H1 (cell line): ENCODE measurements around the gene NEUROD4. TPM values are rescaled to one million over a fixed set of nuclear protein-coding genes. Genes with fewer than 3 reads are reported as not detected.

Source experiments
- CTCF ChIA-PET: fragments of 300-600 bp; sonication (Branson Sonifier 250); formaldehyde crosslinking; loops from one replicate; lab custom pipeline; 2021; ENCODE audit not compliant: partially characterized antibody; lab: Charles Lee
- POLR2A ChIA-PET: fragments of 300-600 bp; sonication (Branson Sonifier 250); formaldehyde crosslinking; loops from one replicate; lab custom pipeline; 2021; ENCODE audit warnings: inconsistent platforms; ENCODE audit not compliant: partially characterized antibody; lab: Charles Lee
- DNase-seq, 2 experiments: peaks; one replicate each; pipeline versions ENCODE4 v3.0.0 to v3.0.0-alpha.2; 2010 to 2022; ENCODE audit warnings: low spot score in 2 of 2, low read depth in 1 of 2, mixed read lengths in 1 of 2
- FAIRE-seq: peaks from 2 replicates; lab custom pipeline; 2011; peaks lifted over from hg19 to GRCh38; lab: Jason Lieb, UNC
- H2AFZ ChIP-seq: 2 replicates; pipeline ENCODE4 v1.8.1; 2012; ENCODE audit warnings: low read length, inconsistent platforms
- H2AK5ac ChIP-seq: 2 replicates; pipeline ENCODE4 v1.6.1; 2013; ENCODE audit warnings: low read depth, low read length
- H2BK120ac ChIP-seq: replicated peaks from 2 replicates; pipeline ENCODE3; 2013; ENCODE audit warnings: low read depth, low read length, inconsistent platforms
- H2BK12ac ChIP-seq: 2 replicates; pipeline ENCODE4 v1.6.1; 2013; ENCODE audit warnings: low read depth, low read length
- H2BK15ac ChIP-seq: 2 replicates; pipeline ENCODE4 v1.6.1; 2013; ENCODE audit warnings: low read length
- H2BK20ac ChIP-seq: 2 replicates; pipeline ENCODE4 v1.6.1; 2013; ENCODE audit warnings: low read length
- H2BK5ac ChIP-seq: 2 replicates; pipeline ENCODE4 v1.6.1; 2013; ENCODE audit warnings: low read depth, low read length
- H3K14ac ChIP-seq: 2 replicates; pipeline ENCODE4 v1.6.1; 2013; ENCODE audit warnings: inconsistent platforms; ENCODE audit not compliant: insufficient read length
- H3K18ac ChIP-seq: 2 replicates; pipeline ENCODE4 v1.6.1; 2013; ENCODE audit warnings: low read length; ENCODE audit errors: extremely low read depth
- H3K23ac ChIP-seq: 2 replicates; pipeline ENCODE4 v1.6.1; 2013; ENCODE audit warnings: inconsistent platforms; ENCODE audit not compliant: insufficient read length
- H3K23me2 ChIP-seq: 2 replicates; pipeline ENCODE4 v1.6.1; 2013; ENCODE audit warnings: low read depth, low read length
- H3K27ac ChIP-seq: 2 replicates; pipeline ENCODE4 v1.6.1; 2011; ENCODE audit warnings: low read depth, low read length, inconsistent platforms
- H3K27me3 ChIP-seq, 4 experiments: replicated peaks in 1 of 4; 1 replicate in 1 of 4; 2 replicates in 3 of 4; pipeline versions ENCODE4 v1.6.1 to v1.8.1; 2011 to 2013; ENCODE audit warnings: low read length in 3 of 4, mild to moderate bottlenecking in 3 of 4, inconsistent platforms in 2 of 4, mixed read lengths in 2 of 4, moderate library complexity in 1 of 4; ENCODE audit not compliant: control insufficient read depth in 3 of 4, insufficient read depth in 3 of 4; ENCODE audit errors: extremely low read depth in 1 of 4
- H3K36me3 ChIP-seq, 4 experiments: 2 replicates each; pipeline versions ENCODE4 v1.6.1 to v1.8.1; 2011 to 2013; ENCODE audit warnings: mild to moderate bottlenecking in 4 of 4, low read length in 3 of 4, moderate library complexity in 2 of 4, control low read depth in 1 of 4, inconsistent platforms in 1 of 4; ENCODE audit not compliant: insufficient read depth in 4 of 4, control insufficient read depth in 2 of 4
- H3K4ac ChIP-seq: replicated peaks from 2 replicates; pipeline ENCODE3; 2013; ENCODE audit warnings: low read length, low read depth, mixed read lengths, inconsistent platforms; ENCODE audit not compliant: insufficient read length
- H3K4me1 ChIP-seq, 4 experiments: replicated peaks in 1 of 4; 1 replicate in 1 of 4; 2 replicates in 3 of 4; pipeline versions ENCODE4 v1.6.1 to v1.8.1; 2011 to 2013; ENCODE audit warnings: low read length in 3 of 4, inconsistent platforms in 2 of 4, mixed read lengths in 1 of 4; ENCODE audit not compliant: insufficient read depth in 4 of 4, control insufficient read depth in 3 of 4
- H3K4me2 ChIP-seq, 2 experiments: 2 replicates each; pipeline versions ENCODE4 v1.6.1 to v1.8.1; 2011 to 2013; ENCODE audit warnings: low read depth in 2 of 2, low read length in 2 of 2, control low read depth in 1 of 2, inconsistent platforms in 1 of 2, mild to moderate bottlenecking in 1 of 2; ENCODE audit not compliant: insufficient read depth in 1 of 2
- H3K4me3 ChIP-seq, 4 experiments: fragments of 200-600, 300-600 bp in 1 of 4; sonication (generic), shearing (Covaris generic), sonication (Bioruptor Twin) in 1 of 4; 2 replicates each; pipeline versions ENCODE4 v1.5.1 to v1.8.1; 2011 to 2016; ENCODE audit warnings: low read length in 4 of 4, low read depth in 3 of 4, control low read depth in 2 of 4, inconsistent platforms in 2 of 4, mild to moderate bottlenecking in 2 of 4, mixed read lengths in 1 of 4, moderate library complexity in 1 of 4; ENCODE audit not compliant: insufficient read depth in 2 of 4; ENCODE audit errors: extremely low read depth in 1 of 4
- H3K56ac ChIP-seq: replicated peaks from 2 replicates; pipeline ENCODE3; 2013; ENCODE audit warnings: low read depth, mild to moderate bottlenecking, mixed read lengths, low read length, inconsistent platforms; ENCODE audit not compliant: insufficient read length
- H3K79me1 ChIP-seq: 2 replicates; pipeline ENCODE4 v1.6.1; 2013; ENCODE audit warnings: low read depth, low read length, control low read depth
- H3K79me2 ChIP-seq, 2 experiments: 2 replicates each; pipeline versions ENCODE4 v1.6.1 to v1.8.1; 2012 to 2013; ENCODE audit warnings: low read length in 2 of 2, mild to moderate bottlenecking in 2 of 2, inconsistent platforms in 1 of 2; ENCODE audit not compliant: insufficient read depth in 2 of 2, control insufficient read depth in 1 of 2
- H3K9ac ChIP-seq, 4 experiments: replicated peaks in 1 of 4; 1 replicate in 1 of 4; 2 replicates in 3 of 4; pipeline versions ENCODE4 v1.6.1 to v1.8.1; 2011 to 2013; ENCODE audit warnings: low read depth in 3 of 4, low read length in 3 of 4, control low read depth in 2 of 4, mild to moderate bottlenecking in 2 of 4, moderate library complexity in 2 of 4, inconsistent platforms in 1 of 4; ENCODE audit errors: extremely low read depth in 1 of 4
- H3K9me3 ChIP-seq, 2 experiments: 2 replicates each; pipeline versions ENCODE4 v1.6.1 to v1.8.1; 2012 to 2013; ENCODE audit warnings: mild to moderate bottlenecking in 2 of 2, moderate library complexity in 2 of 2, control low read depth in 1 of 2, inconsistent platforms in 1 of 2, low read depth in 1 of 2, low read length in 1 of 2, mixed read lengths in 1 of 2; ENCODE audit not compliant: insufficient read depth in 2 of 2
- H4K20me1 ChIP-seq, 2 experiments: replicated peaks in 1 of 2; 2 replicates each; pipeline versions ENCODE3 to v1.8.1; 2011 to 2013; ENCODE audit warnings: inconsistent platforms in 2 of 2, low read length in 2 of 2, mild to moderate bottlenecking in 1 of 2; ENCODE audit not compliant: insufficient read depth in 2 of 2, control insufficient read depth in 1 of 2
- H4K5ac ChIP-seq: 2 replicates; pipeline ENCODE4 v1.6.1; 2013; ENCODE audit warnings: low read length, low read depth, mixed read lengths, inconsistent platforms; ENCODE audit not compliant: insufficient read length
- H4K8ac ChIP-seq: 2 replicates; pipeline ENCODE4 v1.8.0; 2013; ENCODE audit warnings: mild to moderate bottlenecking, moderate library complexity, low read length, inconsistent platforms; ENCODE audit not compliant: insufficient read depth; ENCODE audit errors: extremely low read depth
- H4K91ac ChIP-seq: replicated peaks from 2 replicates; pipeline ENCODE3; 2013; ENCODE audit warnings: low read length, mixed read lengths, inconsistent platforms; ENCODE audit not compliant: insufficient read length
- ASH2L ChIP-seq: fragments of 200-600, 300-600 bp; sonication (generic); IDR thresholded peaks from one replicate; pipeline ENCODE4 v1.7.1; 2017; ENCODE audit warnings: low read length
- BRCA1 ChIP-seq: IDR thresholded peaks from 2 replicates; pipeline ENCODE4 v1.6.1; 2012; ENCODE audit warnings: low read depth, low read length, improper control_type of control experiment
- CBX5 ChIP-seq: fragments of 300-800, 300-1000 bp; sonication (generic); IDR thresholded peaks from 2 replicates; pipeline ENCODE4 v1.7.1; 2016; ENCODE audit warnings: antibody characterized with exemption, low read length, low read depth
- CTBP2 ChIP-seq: IDR thresholded peaks from 2 replicates; pipeline ENCODE4 v1.7.0; 2011; ENCODE audit warnings: borderline replicate concordance, mild to moderate bottlenecking, moderate library complexity, mixed read lengths, low read length; ENCODE audit not compliant: insufficient read depth, insufficient read length
- E2F6 ChIP-seq: IDR thresholded peaks from 2 replicates; pipeline ENCODE4 v1.6.1; 2012; ENCODE audit warnings: inconsistent platforms
- EP300 ChIP-seq, 2 experiments: IDR thresholded peaks; 1 replicate in 1 of 2; 2 replicates in 1 of 2; pipeline ENCODE4 v1.6.1; 2011 to 2012; ENCODE audit warnings: low read depth in 2 of 2, low read length in 2 of 2, mild to moderate bottlenecking in 2 of 2, borderline replicate concordance in 1 of 2, inconsistent platforms in 1 of 2, moderate library complexity in 1 of 2
- HDAC2 ChIP-seq, 2 experiments: fragments of 300-600 bp in 1 of 2; sonication (generic) in 1 of 2; IDR thresholded peaks; 2 replicates each; pipeline ENCODE4 v1.6.1; 2011 to 2012; ENCODE audit warnings: low read depth in 2 of 2, low read length in 2 of 2, mild to moderate bottlenecking in 2 of 2, moderate library complexity in 2 of 2, borderline replicate concordance in 1 of 2, inconsistent platforms in 1 of 2
- MAFK ChIP-seq: IDR thresholded peaks from 2 replicates; pipeline ENCODE4 v1.6.1; 2012; ENCODE audit warnings: low read depth, mild to moderate bottlenecking, improper control_type of control experiment, low read length
- RFX5 ChIP-seq: IDR thresholded peaks from 2 replicates; pipeline ENCODE4 v1.6.1; 2011; ENCODE audit warnings: low read depth, low read length, improper control_type of control experiment, borderline replicate concordance
- SIN3A ChIP-seq, 2 experiments: IDR thresholded peaks in 1 of 2; conservative IDR thresholded peaks in 1 of 2; 2 replicates each; pipeline ENCODE4 v1.6.1; 2011 to 2012; ENCODE audit warnings: low read length in 2 of 2, improper control_type of control experiment in 1 of 2, low read depth in 1 of 2, mild to moderate bottlenecking in 1 of 2
- SIRT6 ChIP-seq: IDR thresholded peaks from one replicate; pipeline ENCODE4 v1.7.1; 2012; ENCODE audit warnings: low read length, inconsistent platforms
- SP2 ChIP-seq: IDR thresholded peaks from 2 replicates; pipeline ENCODE4 v1.6.1; 2012; ENCODE audit warnings: mild to moderate bottlenecking, low read length, inconsistent platforms
- TCF12 ChIP-seq: IDR thresholded peaks from 2 replicates; pipeline ENCODE4 v1.6.1; 2011; ENCODE audit warnings: low read depth, mild to moderate bottlenecking, low read length
- WGBS, 2 experiments: shearing (Covaris generic) in 1 of 2; methylation state at CpG; one replicate each; pipeline versions ENCODE4 v1.1.6 to v1.1.7; 2013 to 2015; ENCODE audit warnings: low lambda C conversion rate in 2 of 2, mixed read lengths in 2 of 2, inconsistent platforms in 1 of 2, low coverage in 1 of 2, missing lambda C conversion rate in 1 of 2; ENCODE audit not compliant: insufficient replicate concordance in 2 of 2, insufficient coverage in 1 of 2, insufficient read length in 1 of 2; ENCODE audit errors: extremely low coverage in 1 of 2, missing lambda C conversion rate in 1 of 2; 5-methylcytosine and 5-hydroxymethylcytosine counted together
- polyA plus RNA-seq, 7 experiments: library from polyadenylated mRNA; depleted of rRNA in 3 of 7; stranded (reverse) in 5 of 7; unstranded in 2 of 7; fragments of >200 nt in 5 of 7; fragments of 200-250 nt in 2 of 7; gene quantifications; 1 replicate in 5 of 7; 2 replicates in 1 of 7; 4 replicates in 1 of 7; pipeline versions ENCODE4 v1.2.1 to v1.2.3, GENCODE V29; 2011 to 2013; ENCODE audit warnings: missing spikeins in 2 of 7, mixed read lengths in 2 of 7
- total RNA-seq: library from RNA; stranded (reverse); fragmentation: NEBNext Ultra II Directional; extraction: Animal tissue kit (Norgen Biotek cat#: 25700); gene quantifications from 2 replicates; pipeline ENCODE4 v1.2.1, GENCODE V29; 2021

Gene NEUROD4
- total and polyA plus RNA-seq, 2 of the 8 experiments (the other 6 are each of a cell fraction or from before 2014, with no cell fraction given): not detected

GRCh38 chr12:55057481-55057880, 37.7 kb downstream of the NEUROD4 start:
- Histone ChIP-seq H3K56ac (no peak overlapping the region), H3K4me3 (no peak overlapping the region), H3K79me2 (no peaks in the 10 kb centered on the region), H4K91ac (no peak overlapping the region), H3K4ac (no peak overlapping the region), H3K9me3 (no peaks in the 10 kb centered on the region), H3K14ac (no peak overlapping the region), H2BK15ac (no peak overlapping the region; the same call in 1 of the 2 replicates), H3K36me3 (no peaks in the 10 kb centered on the region), H2AFZ (no peak overlapping the region), H3K4me2 (no peak overlapping the region), H3K27ac (no peak overlapping the region), H3K9ac (no peak overlapping the region), H4K5ac (no peak overlapping the region), H2BK5ac (no peak overlapping the region), H4K20me1 (no peaks in the 10 kb centered on the region), H3K27me3 (no peaks in the 10 kb centered on the region), H3K18ac (no peak overlapping the region), H2BK12ac (no peak overlapping the region), H3K23ac (no peak overlapping the region), H2AK5ac (no peak overlapping the region), H3K4me1 (peaks cover 0 to 6% (median 0%) of the 10 kb centered on the region in 4 experiments; a peak in 2 of 7 replicates), H3K79me1 (no peaks in the 10 kb centered on the region), H2BK120ac (no peak overlapping the region), H4K8ac (no peak overlapping the region), H3K23me2 (no peaks in the 10 kb centered on the region; the same call in 1 of the 2 replicates), H2BK20ac (no peak overlapping the region)
- WGBS, 2 experiments: 68% methylated on average over 5 of the region's 5 CpGs; no CpG with 5 or more reads in 1 of the 2 experiments
- no peak for FAIRE-seq
- ChIA-PET POLR2A (no interaction called here), CTCF (interaction anchor here (1.0 to 4.1 kb wide), 4 partner anchors 11 to 64 kb away, joined by 3 to 16 read pairs (median 7); no protein-coding TSS in a partner anchor)
- no peak for DNase-seq
- no peak for TF ChIP-seq MAFK
- no peak for TF ChIP-seq RFX5
- TF ChIP-seq SIN3A (conservative IDR thresholded peaks at IDR 0.05 in 1 of 2, IDR thresholded peaks at IDR 0.05 in 1 of 2; ENCODE audit: low read depth in 1 of 2, low read length in 2 of 2): no peak
- no peak for TF ChIP-seq TCF12
- no peak for TF ChIP-seq CBX5
- no peak for TF ChIP-seq ASH2L
- no peak for TF ChIP-seq E2F6
- TF ChIP-seq SIRT6: no peak
- TF ChIP-seq HDAC2 (IDR thresholded peaks at IDR 0.05; ENCODE audit: borderline replicate concordance in 1 of 2, low read depth in 2 of 2, low read length in 2 of 2): no peak
- no peak for TF ChIP-seq BRCA1
- no peak for TF ChIP-seq CTBP2
- TF ChIP-seq EP300 (IDR thresholded peaks at IDR 0.05; ENCODE audit: borderline replicate concordance in 1 of 2, low read depth in 2 of 2, low read length in 2 of 2): no peak
- no peak for TF ChIP-seq SP2
